ENCODE measurements around the gene LRRC41. TPM values are rescaled to one million over a fixed set of nuclear protein-coding genes. Genes with fewer than 3 reads are reported as not detected.

Gene LRRC41
- total and polyA plus RNA-seq, 4 experiments from 2014 or later: 31.8 to 66.1 (median 39.9) TPM

GRCh38 chr1:46277658-46278373 is 25.6 kb downstream of the LRRC41 start:
- H3K4me1 ChIP-seq (ENCODE audit: insufficient read depth, low read length): no peaks in the 10 kb centered on the region
- H3K27ac ChIP-seq (ENCODE audit: low read depth, low read length): no peak overlapping the region
- Mint-ChIP-seq H3K27ac (no peak overlapping the region), H3K27me3 (no peaks in the 10 kb centered on the region), H3K4me1 (peaks cover 0 to 1% (median 0%) of the 10 kb centered on the region in 4 donors), H3K4me3 (no peak overlapping the region), H3K36me3 (peaks cover 11 to 30% of the 10 kb centered on the region in 2 donors), H3K9me3 (no peaks in the 10 kb centered on the region)
- ChIA-PET CTCF (ENCODE audit: partially characterized antibody) (interaction anchor here (1.1 to 1.3 kb wide), 2 partner anchors 12 to 34 kb away, joined by 3 read pairs; no protein-coding TSS in a partner anchor), POLR2A (ENCODE audit: partially characterized antibody) (interaction anchor here (1.6 kb wide), 1 partner anchor 26 kb away, joined by 5 read pairs; the partner anchor contains the start of genes LRRC41 and UQCRH)
- H3K4me3 ChIP-seq (ENCODE audit: low read length in 2 of 2): no peak overlapping the region
- no peak for DNase-seq
- no peaks in the 10 kb centered on the region for H3K27me3 ChIP-seq (ENCODE audit: insufficient read depth, low read length)
- intact Hi-C loops (cut with micrococcal nuclease): no loop called here
- peaks cover 12% of the 10 kb centered on the region for H3K36me3 ChIP-seq (ENCODE audit: insufficient read depth, low read length)
- no peaks in the 10 kb centered on the region for H3K9me3 ChIP-seq (ENCODE audit: control insufficient read depth in 1 of 2, low read length in 2 of 2)

DNA sequence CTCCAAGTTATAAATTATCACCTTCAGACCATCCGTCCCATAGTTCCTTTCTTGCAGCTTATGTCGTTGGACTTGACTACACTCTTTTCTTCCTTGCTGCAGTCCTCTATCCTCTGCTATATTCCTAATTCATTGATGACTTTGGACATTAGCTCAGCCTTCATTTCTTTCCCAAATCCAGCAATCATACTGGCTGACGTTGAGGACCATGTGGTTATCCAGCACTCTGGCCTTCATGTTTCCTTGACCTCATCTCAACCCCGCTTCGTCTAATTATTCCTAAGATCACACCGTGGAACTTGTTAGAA is 28.4 kb downstream of the LRRC41 start:
- Histone ChIP-seq H3K4me1 (ENCODE audit: insufficient read depth, low read length) (no peaks in the 10 kb centered on the region), H3K36me3 (ENCODE audit: insufficient read depth, low read length) (peaks cover 6% of the 10 kb centered on the region), H3K27me3 (ENCODE audit: insufficient read depth, low read length) (no peaks in the 10 kb centered on the region), H3K27ac (ENCODE audit: low read depth, low read length) (no peak overlapping the region), H3K9me3 (ENCODE audit: control insufficient read depth in 1 of 2, low read length in 2 of 2) (no peaks in the 10 kb centered on the region), H3K4me3 (ENCODE audit: low read length in 2 of 2) (no peak overlapping the region)
- ChIA-PET CTCF (ENCODE audit: partially characterized antibody) (no interaction called here), POLR2A (ENCODE audit: partially characterized antibody) (no interaction called here)
- Mint-ChIP-seq H3K27me3 (no peaks in the 10 kb centered on the region), H3K4me1 (peaks cover 0 to 1% (median 0%) of the 10 kb centered on the region in 4 donors), H3K9me3 (no peaks in the 10 kb centered on the region), H3K36me3 (peaks cover 0 to 16% of the 10 kb centered on the region in 2 donors), H3K4me3 (no peak overlapping the region), H3K27ac (no peak overlapping the region)
- intact Hi-C loops (cut with micrococcal nuclease): no loop called here
- DNase-seq: no peak

- Histone ChIP-seq H3K27ac (ENCODE audit: low read depth, low read length) (no peak overlapping the region), H3K27me3 (ENCODE audit: insufficient read depth, low read length) (no peaks in the 10 kb centered on the region), H3K36me3 (ENCODE audit: insufficient read depth, low read length) (peaks cover 6% of the 10 kb centered on the region), H3K4me3 (ENCODE audit: low read length in 2 of 2) (no peak overlapping the region), H3K4me1 (ENCODE audit: insufficient read depth, low read length) (no peaks in the 10 kb centered on the region), H3K9me3 (ENCODE audit: control insufficient read depth in 1 of 2, low read length in 2 of 2) (no peaks in the 10 kb centered on the region)
- intact Hi-C loops (cut with micrococcal nuclease): no loop called here
- ChIA-PET CTCF (ENCODE audit: partially characterized antibody) (interaction anchor here (1.6 kb wide), 1 partner anchor 51 kb away, joined by 4 read pairs; no protein-coding TSS in a partner anchor), POLR2A (ENCODE audit: partially characterized antibody) (interaction anchor here (0.7 kb wide), 1 partner anchor 20 kb away, joined by 3 read pairs; no protein-coding TSS in a partner anchor)
- DNase-seq: no peak
- Mint-ChIP-seq H3K9me3 (no peaks in the 10 kb centered on the region), H3K4me3 (no peak overlapping the region), H3K27ac (peak overlapping the region in 2 of 7 donors; percentile 35 to 40), H3K36me3 (peaks cover 0 to 10% of the 10 kb centered on the region in 2 donors), H3K27me3 (no peaks in the 10 kb centered on the region), H3K4me1 (peaks cover 0 to 1% (median 0%) of the 10 kb centered on the region in 4 donors)
Measured at GRCh38 chr1:46274225-46275029, 29.0 kb downstream of the LRRC41 start.

DNA sequence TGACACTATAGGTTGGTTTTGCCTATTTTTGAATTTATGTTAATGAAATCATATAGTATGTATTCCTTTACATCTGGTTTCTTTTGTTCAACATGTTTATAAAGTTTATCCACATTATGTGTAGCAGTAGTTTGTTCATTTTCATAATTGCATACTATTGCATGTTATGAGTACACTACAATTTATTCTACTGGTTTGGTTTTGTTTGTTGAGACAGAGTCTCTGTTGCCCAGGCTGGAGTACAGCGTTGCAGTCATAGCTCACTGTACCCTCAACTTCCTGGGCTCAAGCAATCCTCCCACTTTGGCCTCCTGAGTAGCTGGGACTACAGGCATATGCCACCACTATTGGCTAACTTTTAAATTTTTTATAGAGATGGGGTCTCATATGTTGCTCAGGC is 34.8 kb downstream of the LRRC41 start:
- DNase-seq: no peak
- Mint-ChIP-seq H3K4me3 (no peak overlapping the region), H3K9me3 (no peaks in the 10 kb centered on the region), H3K36me3 (no peaks in the 10 kb centered on the region), H3K4me1 (peaks cover 0 to 2% (median 0%) of the 10 kb centered on the region in 4 donors), H3K27ac (no peak overlapping the region), H3K27me3 (no peaks in the 10 kb centered on the region)
- Histone ChIP-seq H3K9me3 (ENCODE audit: control insufficient read depth in 1 of 2, low read length in 2 of 2) (no peaks in the 10 kb centered on the region), H3K27me3 (ENCODE audit: insufficient read depth, low read length) (no peaks in the 10 kb centered on the region), H3K4me3 (ENCODE audit: low read length in 2 of 2) (no peak overlapping the region), H3K4me1 (ENCODE audit: insufficient read depth, low read length) (no peaks in the 10 kb centered on the region), H3K27ac (ENCODE audit: low read depth, low read length) (no peak overlapping the region), H3K36me3 (ENCODE audit: insufficient read depth, low read length) (peaks cover 5% of the 10 kb centered on the region)
- intact Hi-C loops (cut with micrococcal nuclease): no loop called here
- ChIA-PET CTCF (ENCODE audit: partially characterized antibody) (no interaction called here), POLR2A (ENCODE audit: partially characterized antibody) (no interaction called here)

DNA sequence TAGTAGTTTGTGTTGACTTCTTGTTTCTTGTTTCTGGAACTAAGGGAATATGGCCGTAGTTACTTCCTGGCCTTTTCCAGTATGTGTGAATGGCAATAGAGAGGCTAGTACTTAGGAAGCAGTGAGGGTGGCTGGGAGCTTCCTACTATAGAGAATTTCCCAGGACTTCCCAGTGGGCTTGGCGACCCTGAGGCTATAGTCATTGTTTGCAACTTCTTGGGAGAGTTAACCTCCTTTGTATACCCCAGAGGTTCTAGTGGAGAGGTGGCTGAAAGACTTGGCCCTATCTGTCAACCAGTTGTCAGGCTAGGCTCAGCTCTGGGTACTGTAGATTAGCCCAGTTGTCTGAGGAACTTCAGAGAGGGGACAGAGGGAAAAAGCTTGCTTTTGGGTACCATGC is 40.3 kb downstream of the LRRC41 start:
- Histone ChIP-seq H3K36me3 (ENCODE audit: insufficient read depth, low read length) (peaks cover 9% of the 10 kb centered on the region), H3K9me3 (ENCODE audit: control insufficient read depth in 1 of 2, low read length in 2 of 2) (no peaks in the 10 kb centered on the region), H3K4me3 (ENCODE audit: low read length in 2 of 2) (no peak overlapping the region), H3K27ac (ENCODE audit: low read depth, low read length) (no peak overlapping the region), H3K4me1 (ENCODE audit: insufficient read depth, low read length) (no peaks in the 10 kb centered on the region), H3K27me3 (ENCODE audit: insufficient read depth, low read length) (no peaks in the 10 kb centered on the region)
- ChIA-PET POLR2A (ENCODE audit: partially characterized antibody) (interaction anchor here (1.5 kb wide), 1 partner anchor 13 kb away, joined by 3 read pairs; no protein-coding TSS in a partner anchor), CTCF (ENCODE audit: partially characterized antibody) (no interaction called here)
- H3K9me3 Mint-ChIP-seq: no peaks in the 10 kb centered on the region
- no peaks in the 10 kb centered on the region for H3K36me3 Mint-ChIP-seq
- no peak overlapping the region for H3K4me3 Mint-ChIP-seq
- peak overlapping the region in 1 of 7 donors; percentile 37 for H3K27ac Mint-ChIP-seq
- DNase-seq: no peak
- intact Hi-C loops (cut with micrococcal nuclease): no loop called here
- no peaks in the 10 kb centered on the region for H3K4me1 Mint-ChIP-seq
- H3K27me3 Mint-ChIP-seq: no peaks in the 10 kb centered on the region

DNA sequence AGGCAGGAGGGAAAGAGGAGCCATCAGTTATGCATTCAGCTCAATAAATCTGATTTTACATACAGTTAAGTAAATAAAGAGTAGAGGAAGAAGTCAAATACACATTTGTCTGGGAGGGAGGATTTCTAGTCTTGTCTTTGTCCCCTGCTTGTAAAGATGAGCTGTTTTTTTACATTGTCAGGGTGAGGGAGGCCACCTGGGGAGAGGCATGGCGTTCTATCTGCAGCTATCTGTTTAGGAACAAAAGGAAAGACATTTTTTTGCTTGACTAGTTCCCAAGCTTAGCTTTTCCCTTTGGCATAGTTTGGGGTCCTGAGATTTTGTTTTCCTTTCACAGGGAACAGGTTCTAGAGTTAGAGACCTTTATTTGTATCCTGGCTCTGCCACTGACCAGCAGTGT is 40.9 kb downstream of the LRRC41 start:
- Histone ChIP-seq H3K4me3 (ENCODE audit: low read length in 2 of 2) (no peak overlapping the region), H3K4me1 (ENCODE audit: insufficient read depth, low read length) (no peaks in the 10 kb centered on the region), H3K9me3 (ENCODE audit: control insufficient read depth in 1 of 2, low read length in 2 of 2) (no peaks in the 10 kb centered on the region), H3K27me3 (ENCODE audit: insufficient read depth, low read length) (no peaks in the 10 kb centered on the region), H3K36me3 (ENCODE audit: insufficient read depth, low read length) (peaks cover 9% of the 10 kb centered on the region), H3K27ac (ENCODE audit: low read depth, low read length) (no peak overlapping the region)
- Mint-ChIP-seq H3K27me3 (no peaks in the 10 kb centered on the region), H3K4me1 (no peaks in the 10 kb centered on the region), H3K4me3 (no peak overlapping the region), H3K9me3 (no peaks in the 10 kb centered on the region), H3K36me3 (no peaks in the 10 kb centered on the region), H3K27ac (no peak overlapping the region)
- no peak for DNase-seq
- intact Hi-C loops (cut with micrococcal nuclease): no loop called here
- ChIA-PET POLR2A (ENCODE audit: partially characterized antibody) (no interaction called here), CTCF (ENCODE audit: partially characterized antibody) (no interaction called here)

DNA sequence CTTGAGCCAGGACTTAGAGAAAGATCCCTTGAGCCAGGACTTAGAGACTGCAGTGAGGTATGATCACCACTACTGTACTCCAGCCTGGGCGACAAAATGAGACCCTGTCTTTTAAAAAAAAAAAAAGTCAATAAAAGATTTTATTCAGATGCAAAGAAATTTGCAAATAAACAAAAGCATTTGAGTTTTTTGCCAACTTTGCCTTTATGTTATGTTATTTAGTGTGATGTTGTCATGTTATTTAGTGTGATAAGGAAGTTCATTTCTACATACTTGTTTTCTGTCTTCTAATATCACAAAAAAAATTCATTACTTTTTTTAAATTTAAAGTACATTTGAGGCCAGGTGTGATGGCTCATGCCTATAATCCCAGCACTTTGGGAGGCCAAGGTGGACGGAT is 46.9 kb downstream of the LRRC41 start:
- H3K4me1 ChIP-seq (ENCODE audit: insufficient read depth, low read length): no peaks in the 10 kb centered on the region
- H3K9me3 ChIP-seq (ENCODE audit: control insufficient read depth in 1 of 2, low read length in 2 of 2): no peaks in the 10 kb centered on the region
- H3K27ac Mint-ChIP-seq: no peak overlapping the region
- H3K9me3 Mint-ChIP-seq: no peaks in the 10 kb centered on the region
- CTCF ChIA-PET (ENCODE audit: partially characterized antibody): no interaction called here
- H3K36me3 ChIP-seq (ENCODE audit: insufficient read depth, low read length): peaks cover 5% of the 10 kb centered on the region
- no peak overlapping the region for H3K4me3 ChIP-seq (ENCODE audit: low read length in 2 of 2)
- H3K27me3 Mint-ChIP-seq: no peaks in the 10 kb centered on the region
- H3K4me1 Mint-ChIP-seq: no peaks in the 10 kb centered on the region
- no peaks in the 10 kb centered on the region for H3K27me3 ChIP-seq (ENCODE audit: insufficient read depth, low read length)
- H3K36me3 Mint-ChIP-seq: no peaks in the 10 kb centered on the region
- no peak overlapping the region for H3K4me3 Mint-ChIP-seq
- DNase-seq: no peak
- intact Hi-C loops (cut with micrococcal nuclease): no loop called here
- H3K27ac ChIP-seq (ENCODE audit: low read depth, low read length): no peak overlapping the region
- POLR2A ChIA-PET (ENCODE audit: partially characterized antibody): no interaction called here

All from CD4-positive, alpha-beta memory T cell (primary cell).